ENCODE data around the gene NR3C1.

DNA sequence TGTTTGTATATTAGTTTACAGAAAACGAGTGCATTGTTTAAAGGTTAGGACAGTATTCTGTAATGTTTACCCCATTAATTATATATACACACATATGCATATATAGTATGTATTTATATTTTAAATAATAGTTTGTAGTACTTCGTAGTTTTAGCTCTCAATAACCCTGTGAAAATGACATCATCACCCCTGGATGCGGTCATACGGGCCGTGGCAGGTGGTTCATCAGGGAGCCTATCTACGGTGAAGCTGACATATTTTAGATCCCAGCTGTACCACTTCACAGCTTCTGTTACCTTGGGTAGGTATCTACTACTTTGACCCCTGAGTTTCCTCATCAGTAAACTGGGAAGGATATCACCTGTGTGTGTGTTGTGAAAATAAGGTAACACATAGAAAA is 87.1 kb downstream of the NR3C1 start:
- no peak for TF ChIP-seq CTCF (IDR thresholded peaks at IDR 0.05; ENCODE audit: low read depth, low read length, poor library complexity, severe bottlenecking)
- no peak for TF ChIP-seq EZH2phosphoT487 (IDR thresholded peaks at IDR 0.05; ENCODE audit: borderline replicate concordance, low read length)
